Stomach (tissue), 9 donors: Measurements from ENCODE around the gene NUB1. TPM values are rescaled to one million over a fixed set of nuclear protein-coding genes. Genes with fewer than 3 reads are reported as not detected.
A peak's percentile ranks its signal among the peaks of the same experiment; 100 is the strongest.

Experiments
- DNase-seq, 2 donors: peaks; one replicate each; pipeline versions ENCODE4 v3.0.0 to v3.0.0-alpha.2; 2013 to 2019
- H3K27ac ChIP-seq, 5 donors: fragments of 200-600 bp in 4 of 5; sonication (generic) in 4 of 5; one replicate each; pipeline ENCODE4 v1.5.1; 2013 to 2019; ENCODE audit warnings: mild to moderate bottlenecking in 1 of 5, moderate library complexity in 1 of 5
- H3K27me3 ChIP-seq, 3 donors: fragments of 200-600 bp; sonication (generic); one replicate each; pipeline ENCODE4 v1.5.1; 2017 to 2019; ENCODE audit warnings: mixed run types in 1 of 3
- H3K36me3 ChIP-seq, 4 donors: fragments of 200-600 bp; sonication (generic); 1 replicate in 3 of 4; 2 replicates in 1 of 4; pipeline ENCODE4 v1.5.1; 2016 to 2019
- H3K4me1 ChIP-seq, 4 donors: fragments of 200-600 bp; sonication (generic); one replicate each; pipeline ENCODE4 v1.5.1; 2016 to 2019
- H3K4me3 ChIP-seq, 4 donors: fragments of 200-600 bp; sonication (generic) in 3 of 4; one replicate each; pipeline ENCODE4 v1.5.1; 2016 to 2019; ENCODE audit warnings: mild to moderate bottlenecking in 1 of 4
- H3K9me3 ChIP-seq, 4 donors: fragments of 200-600 bp; sonication (generic); one replicate each; pipeline ENCODE4 v1.5.1; 2016 to 2019
- EP300 ChIP-seq: sonication (generic); formaldehyde crosslinking; IDR thresholded peaks from one replicate; pipeline ENCODE4 v1.6.1; 2017; ENCODE audit warnings: antibody characterized with exemption
- POLR2A ChIP-seq, 4 donors: fragments of 450-650 bp; IDR thresholded peaks; one replicate each; pipeline ENCODE4 v1.6.1; 2016; ENCODE audit warnings: antibody characterized with exemption in 4 of 4, control low read depth in 2 of 4, mild to moderate bottlenecking in 1 of 4, moderate library complexity in 1 of 4
- POLR2AphosphoS5 ChIP-seq, 3 donors: sonication (generic); formaldehyde crosslinking; IDR thresholded peaks; one replicate each; pipeline ENCODE4 v1.6.1; 2016; ENCODE audit warnings: antibody characterized with exemption in 3 of 3
- WGBS, 5 donors: extraction: QIAGEN DNeasy Blood & Tissue Kit in 3 of 5; methylation state at CpG; one replicate each; pipeline versions ENCODE4 v1.1.5 to v1.1.7; 2013 to 2018; 5-methylcytosine and 5-hydroxymethylcytosine counted together
- intact Hi-C: fragments of 100-400 bp; cut with DNase I; formaldehyde crosslinking; loops from one replicate; pipeline ENCODE4 v1.15.1; 2023; ENCODE audit warnings: low total_unique reads
- polyA plus RNA-seq, 3 donors: library from polyadenylated mRNA; stranded (reverse); fragments of 200-250 nt; gene quantifications; one replicate each; pipeline ENCODE4 v1.2.3, GENCODE V29; 2013
- total RNA-seq, 5 donors: library from RNA; depleted of rRNA; stranded (reverse); fragments of >200 nt; gene quantifications; one replicate each; pipeline versions ENCODE4 v1.1.0 to v1.2.3, GENCODE V29; 2014 to 2016
- TF ChIP-seq, protein P1 (sequence below), 7 experiments: fragments of 450-650 bp in 4 of 7; fragments of 200-600 bp in 3 of 7; sonication (generic) in 3 of 7; IDR thresholded peaks; one replicate each; pipeline ENCODE4 v1.5.1; 2016 to 2019; ENCODE audit warnings: antibody characterized with exemption in 7 of 7, control low read depth in 2 of 7, mild to moderate bottlenecking in 1 of 7
- donor health status: healthy with polysubstance abuse.
- donor health status: Bipolar disorder and iron deficiency.
- donor health status: healthy.

Gene NUB1
- total and polyA plus RNA-seq, 8 donors: 16.3 to 121 (median 32.5) TPM

DNA sequence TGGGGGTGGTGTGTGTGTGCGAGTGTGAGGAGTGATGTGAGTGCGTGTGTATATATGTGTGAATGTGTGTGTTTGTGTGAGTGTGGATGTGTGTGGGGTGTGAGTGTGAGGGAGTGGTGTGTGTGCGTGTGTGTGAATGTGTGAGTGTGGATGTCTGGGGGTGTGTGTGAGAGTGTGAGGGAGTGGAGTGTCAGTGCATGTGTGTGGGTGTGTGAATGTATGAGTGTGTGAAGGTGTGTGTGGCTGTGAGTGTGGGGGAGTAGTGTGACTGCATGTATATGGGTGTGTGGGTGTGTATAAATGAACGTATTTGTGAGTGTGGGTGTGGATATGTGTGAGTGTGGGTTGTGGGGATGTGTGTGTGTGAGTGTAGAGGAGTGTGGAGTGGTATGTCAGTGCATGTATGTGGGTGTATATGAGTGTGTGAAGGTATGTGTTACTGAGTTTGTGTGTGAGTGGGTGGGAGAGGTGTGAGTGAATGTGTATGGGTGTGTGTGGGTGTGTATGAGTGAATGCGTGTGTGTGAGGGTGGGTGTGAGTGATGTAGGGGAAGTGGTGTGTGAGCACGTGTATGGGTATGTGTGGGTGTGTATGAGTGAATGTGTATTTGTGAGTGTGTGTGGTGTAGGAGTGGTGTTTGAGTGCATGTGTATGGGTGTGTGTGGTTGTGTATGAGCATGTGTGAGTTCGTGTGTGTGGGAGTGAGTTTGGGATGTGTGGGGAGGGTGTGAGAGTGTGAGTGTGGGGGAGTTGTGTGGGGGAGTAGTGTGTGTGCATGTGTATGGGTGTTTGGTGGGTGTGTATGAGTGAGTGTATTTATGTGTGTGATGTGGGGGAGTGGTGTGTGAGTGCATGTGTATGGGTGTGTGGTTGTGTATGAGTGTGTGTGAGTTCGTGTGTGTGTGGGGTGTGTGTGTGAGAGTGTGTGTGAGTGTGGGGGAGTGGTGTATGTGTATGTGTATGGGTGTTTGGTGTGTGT lies 28.5 kb upstream of the NUB1 start:
- no peak overlapping the region for H3K27ac ChIP-seq
- intact Hi-C loops: loop anchor here (5.0 kb wide), 1 partner anchor 34 kb away; no protein-coding TSS in a partner anchor
- 69 to 78% (median 75%) methylated on average over 8 of the region's 8 CpGs for WGBS, 5 donors

DNA sequence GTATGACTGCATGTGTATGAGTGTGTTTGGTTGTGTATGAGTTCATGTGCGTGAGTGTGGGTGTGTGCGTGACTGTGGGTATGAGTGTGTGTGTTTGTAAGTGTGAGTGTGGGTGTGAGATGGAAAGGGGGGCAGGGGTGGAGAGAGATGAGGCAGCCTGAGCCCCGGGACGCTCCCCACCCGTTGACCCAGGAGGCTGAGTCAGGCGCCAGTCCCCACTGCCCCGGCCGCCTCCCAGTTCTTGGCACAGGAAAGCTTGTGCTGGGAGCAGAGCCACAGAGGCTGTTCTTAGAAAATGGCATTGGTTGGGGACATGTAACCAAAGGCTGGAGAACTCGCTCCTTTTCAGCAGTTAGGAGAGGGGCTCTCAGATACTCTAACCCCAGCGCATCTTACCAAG lies 27.8 kb upstream of the NUB1 start:
- 24 to 45% (median 29%) methylated on average over 8 to 10 of the region's 10 CpGs for WGBS, 5 donors
- intact Hi-C loops: loop anchor here (5.0 kb wide), 1 partner anchor 33 kb away; no protein-coding TSS in a partner anchor
- H3K36me3 ChIP-seq: no peaks in the 10 kb centered on the region
- H3K27me3 ChIP-seq: peaks cover 0 to 6% (median 0%) of the 10 kb centered on the region in 3 donors
- H3K9me3 ChIP-seq: peaks cover 0 to 8% (median 5%) of the 10 kb centered on the region in 4 donors
- TF ChIP-seq, protein P1, sequence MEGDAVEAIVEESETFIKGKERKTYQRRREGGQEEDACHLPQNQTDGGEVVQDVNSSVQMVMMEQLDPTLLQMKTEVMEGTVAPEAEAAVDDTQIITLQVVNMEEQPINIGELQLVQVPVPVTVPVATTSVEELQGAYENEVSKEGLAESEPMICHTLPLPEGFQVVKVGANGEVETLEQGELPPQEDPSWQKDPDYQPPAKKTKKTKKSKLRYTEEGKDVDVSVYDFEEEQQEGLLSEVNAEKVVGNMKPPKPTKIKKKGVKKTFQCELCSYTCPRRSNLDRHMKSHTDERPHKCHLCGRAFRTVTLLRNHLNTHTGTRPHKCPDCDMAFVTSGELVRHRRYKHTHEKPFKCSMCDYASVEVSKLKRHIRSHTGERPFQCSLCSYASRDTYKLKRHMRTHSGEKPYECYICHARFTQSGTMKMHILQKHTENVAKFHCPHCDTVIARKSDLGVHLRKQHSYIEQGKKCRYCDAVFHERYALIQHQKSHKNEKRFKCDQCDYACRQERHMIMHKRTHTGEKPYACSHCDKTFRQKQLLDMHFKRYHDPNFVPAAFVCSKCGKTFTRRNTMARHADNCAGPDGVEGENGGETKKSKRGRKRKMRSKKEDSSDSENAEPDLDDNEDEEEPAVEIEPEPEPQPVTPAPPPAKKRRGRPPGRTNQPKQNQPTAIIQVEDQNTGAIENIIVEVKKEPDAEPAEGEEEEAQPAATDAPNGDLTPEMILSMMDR (IDR thresholded peaks at IDR 0.05): no peak
- TF ChIP-seq EP300 (no peak), POLR2A (IDR thresholded peaks at IDR 0.05) (no peak), POLR2AphosphoS5 (IDR thresholded peaks at IDR 0.05) (no peak)
- DNase-seq: peak; percentile 33 to 54
- H3K4me3 ChIP-seq: no peak overlapping the region
- H3K27ac ChIP-seq: no peak overlapping the region
- H3K4me1 ChIP-seq: peaks cover 0 to 17% (median 11%) of the 10 kb centered on the region in 4 donors

More for the DNA sequence above, 28.5 kb upstream of the NUB1 start:
- H3K4me1 ChIP-seq: peaks cover 0 to 17% (median 11%) of the 10 kb centered on the region in 4 donors
- no peak for DNase-seq
- no peak for TF ChIP-seq POLR2AphosphoS5 (IDR thresholded peaks at IDR 0.05)
- TF ChIP-seq EP300: no peak
- TF ChIP-seq, protein P1 (IDR thresholded peaks at IDR 0.05): no peak
- TF ChIP-seq POLR2A (IDR thresholded peaks at IDR 0.05): no peak
- peaks cover 0 to 7% (median 5%) of the 10 kb centered on the region in 4 donors for H3K9me3 ChIP-seq
- H3K27me3 ChIP-seq: peaks cover 0 to 12% (median 0%) of the 10 kb centered on the region in 3 donors
- H3K36me3 ChIP-seq: no peaks in the 10 kb centered on the region
- no peak overlapping the region for H3K4me3 ChIP-seq

DNA sequence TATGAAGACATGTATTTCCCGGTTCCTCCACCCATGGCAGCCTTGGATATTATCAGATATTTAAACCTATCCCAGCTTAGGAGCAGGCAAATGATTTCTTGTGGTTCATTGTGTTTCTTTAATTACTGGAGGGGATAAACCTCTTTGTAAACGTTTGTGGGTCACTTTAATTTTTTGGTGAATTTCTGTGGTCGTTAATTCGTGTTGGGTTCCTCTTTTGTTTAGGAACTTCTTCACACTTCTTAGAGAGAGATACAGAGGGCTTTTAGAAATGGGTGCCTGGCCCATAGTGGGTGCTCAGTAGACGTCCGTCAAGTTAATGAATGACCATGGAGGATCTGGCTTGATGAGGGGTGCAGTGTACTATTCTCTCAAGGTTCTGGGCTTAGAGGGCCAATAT lies 27.2 kb upstream of the NUB1 start:
- H3K4me1 ChIP-seq: peaks cover 0 to 17% (median 11%) of the 10 kb centered on the region in 4 donors
- WGBS, 5 donors: 45 to 58% (median 50%) methylated on average over 6 of the region's 6 CpGs
- intact Hi-C loops: loop anchor here (5.0 kb wide), 1 partner anchor 33 kb away; no protein-coding TSS in a partner anchor
- DNase-seq: no peak
- TF ChIP-seq, protein P1 (IDR thresholded peaks at IDR 0.05): no peak
- TF ChIP-seq POLR2A (IDR thresholded peaks at IDR 0.05) (no peak), EP300 (no peak), POLR2AphosphoS5 (IDR thresholded peaks at IDR 0.05) (no peak)
- H3K9me3 ChIP-seq: peaks cover 3 to 14% (median 8%) of the 10 kb centered on the region in 4 donors
- H3K27me3 ChIP-seq: peaks cover 0 to under 1% (median 0%) of the 10 kb centered on the region in 3 donors
- H3K36me3 ChIP-seq: no peaks in the 10 kb centered on the region
- no peak overlapping the region for H3K27ac ChIP-seq
- no peak overlapping the region for H3K4me3 ChIP-seq

DNA sequence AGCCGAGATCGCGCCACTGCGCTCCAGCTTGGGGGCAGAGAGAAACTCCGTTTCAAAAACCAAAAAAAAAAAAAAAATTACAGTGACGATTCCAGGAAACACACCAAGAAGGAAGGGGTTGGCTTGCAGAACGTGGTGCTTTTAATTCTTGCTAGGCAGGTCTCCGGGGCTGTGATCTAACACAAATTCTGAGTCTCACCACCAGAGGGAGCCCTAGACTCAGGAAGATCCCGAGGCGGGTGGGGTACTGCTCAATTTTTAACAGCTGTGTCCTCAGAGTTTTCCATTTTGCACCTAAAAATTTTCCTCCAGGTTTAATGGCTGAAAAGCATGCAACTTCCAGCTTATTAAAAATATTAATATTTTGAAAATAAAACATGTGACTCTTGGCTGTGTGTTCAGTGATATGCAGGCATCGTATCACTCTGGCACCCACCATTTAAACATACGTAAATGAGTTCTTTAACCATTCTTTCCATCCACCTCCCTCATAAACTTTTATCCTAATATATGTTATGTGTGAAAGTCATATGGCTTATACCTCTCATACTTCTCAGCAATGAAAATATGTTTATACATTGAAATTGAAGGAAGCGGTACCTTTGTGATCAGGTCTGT lies 26.5 kb upstream of the NUB1 start:
- peaks cover 0 to 17% (median 11%) of the 10 kb centered on the region in 4 donors for H3K4me1 ChIP-seq
- H3K27me3 ChIP-seq: no peaks in the 10 kb centered on the region
- 13 to 22% (median 16%) methylated on average over 9 to 13 of the region's 13 CpGs for WGBS, 5 donors
- intact Hi-C loops: no loop called here
- no peak overlapping the region for H3K27ac ChIP-seq
- TF ChIP-seq EP300 (no peak), POLR2A (IDR thresholded peaks at IDR 0.05) (no peak), POLR2AphosphoS5 (IDR thresholded peaks at IDR 0.05) (no peak)
- TF ChIP-seq, protein P1 (IDR thresholded peaks at IDR 0.05): peak in 5 of 7 experiments; percentile 69 to 84 (median 78)
- no peaks in the 10 kb centered on the region for H3K36me3 ChIP-seq
- DNase-seq: peak; percentile 75 to 89
- H3K4me3 ChIP-seq: no peak overlapping the region
- H3K9me3 ChIP-seq: peaks cover 4 to 18% (median 11%) of the 10 kb centered on the region in 4 donors
